OCI-LY3 (cell line): ENCODE measurements around the gene KRCC1.

Experiments used
- CTCF ChIP-seq: fragments of 200-600, 300-600 bp; sonication (generic); IDR thresholded peaks from 2 replicates; pipeline ENCODE4 v1.5.1; 2014; ENCODE audit warnings: antibody characterized with exemption, low read length, low read depth
- EZH2phosphoT487 ChIP-seq: fragments of 200-600 bp; shearing (Covaris generic); IDR thresholded peaks from 2 replicates; pipeline ENCODE4 v1.6.1; 2018; ENCODE audit warnings: antibody characterized with exemption, mixed run types, low read depth

DNA sequence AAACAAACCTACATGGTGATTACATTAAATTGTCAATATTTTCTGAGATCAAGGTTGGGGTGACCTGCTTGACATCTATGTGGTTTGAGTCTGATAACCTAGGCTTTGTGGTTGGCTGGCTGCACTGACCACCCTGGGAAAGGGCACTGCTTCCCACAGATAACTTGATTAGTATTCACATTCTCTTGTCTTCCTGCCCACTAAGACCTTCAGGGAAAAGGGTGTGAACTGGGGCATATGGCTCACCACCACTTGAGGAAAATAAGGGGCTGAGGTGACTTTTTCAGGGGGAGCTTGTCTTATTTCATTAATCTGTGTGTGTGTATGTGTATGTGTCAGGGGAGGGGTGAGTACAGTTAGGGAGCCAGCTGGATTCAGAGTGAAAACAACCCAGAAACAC lies 13.5 kb upstream of the KRCC1 start:
- TF ChIP-seq CTCF (no peak), EZH2phosphoT487 (no peak)
